H1 (cell line): ENCODE measurements around the gene COQ10B. TPM values are rescaled to one million over a fixed set of nuclear protein-coding genes. Genes with fewer than 3 reads are reported as not detected.

ENCODE experiments used
- CTCF ChIA-PET: fragments of 300-600 bp; sonication (Branson Sonifier 250); formaldehyde crosslinking; loops from one replicate; lab custom pipeline; 2021; ENCODE audit not compliant: partially characterized antibody; lab: Charles Lee
- POLR2A ChIA-PET: fragments of 300-600 bp; sonication (Branson Sonifier 250); formaldehyde crosslinking; loops from one replicate; lab custom pipeline; 2021; ENCODE audit warnings: inconsistent platforms; ENCODE audit not compliant: partially characterized antibody; lab: Charles Lee
- DNase-seq, 2 experiments: peaks; one replicate each; pipeline versions ENCODE4 v3.0.0 to v3.0.0-alpha.2; 2010 to 2022; ENCODE audit warnings: low spot score in 2 of 2, low read depth in 1 of 2, mixed read lengths in 1 of 2
- FAIRE-seq: peaks from 2 replicates; lab custom pipeline; 2011; peaks lifted over from hg19 to GRCh38; lab: Jason Lieb, UNC
- H2AFZ ChIP-seq: 2 replicates; pipeline ENCODE4 v1.8.1; 2012; ENCODE audit warnings: low read length, inconsistent platforms
- H2AK5ac ChIP-seq: 2 replicates; pipeline ENCODE4 v1.6.1; 2013; ENCODE audit warnings: low read depth, low read length
- H2BK120ac ChIP-seq: replicated peaks from 2 replicates; pipeline ENCODE3; 2013; ENCODE audit warnings: low read depth, low read length, inconsistent platforms
- H2BK12ac ChIP-seq: 2 replicates; pipeline ENCODE4 v1.6.1; 2013; ENCODE audit warnings: low read depth, low read length
- H2BK15ac ChIP-seq: 2 replicates; pipeline ENCODE4 v1.6.1; 2013; ENCODE audit warnings: low read length
- H2BK20ac ChIP-seq: 2 replicates; pipeline ENCODE4 v1.6.1; 2013; ENCODE audit warnings: low read length
- H2BK5ac ChIP-seq: 2 replicates; pipeline ENCODE4 v1.6.1; 2013; ENCODE audit warnings: low read depth, low read length
- H3K14ac ChIP-seq: 2 replicates; pipeline ENCODE4 v1.6.1; 2013; ENCODE audit warnings: inconsistent platforms; ENCODE audit not compliant: insufficient read length
- H3K18ac ChIP-seq: 2 replicates; pipeline ENCODE4 v1.6.1; 2013; ENCODE audit warnings: low read length; ENCODE audit errors: extremely low read depth
- H3K23ac ChIP-seq: 2 replicates; pipeline ENCODE4 v1.6.1; 2013; ENCODE audit warnings: inconsistent platforms; ENCODE audit not compliant: insufficient read length
- H3K23me2 ChIP-seq: 2 replicates; pipeline ENCODE4 v1.6.1; 2013; ENCODE audit warnings: low read depth, low read length
- H3K27ac ChIP-seq: 2 replicates; pipeline ENCODE4 v1.6.1; 2011; ENCODE audit warnings: low read depth, low read length, inconsistent platforms
- H3K27me3 ChIP-seq, 4 experiments: replicated peaks in 1 of 4; 1 replicate in 1 of 4; 2 replicates in 3 of 4; pipeline versions ENCODE4 v1.6.1 to v1.8.1; 2011 to 2013; ENCODE audit warnings: low read length in 3 of 4, mild to moderate bottlenecking in 3 of 4, inconsistent platforms in 2 of 4, mixed read lengths in 2 of 4, moderate library complexity in 1 of 4; ENCODE audit not compliant: control insufficient read depth in 3 of 4, insufficient read depth in 3 of 4; ENCODE audit errors: extremely low read depth in 1 of 4
- H3K36me3 ChIP-seq, 4 experiments: 2 replicates each; pipeline versions ENCODE4 v1.6.1 to v1.8.1; 2011 to 2013; ENCODE audit warnings: mild to moderate bottlenecking in 4 of 4, low read length in 3 of 4, moderate library complexity in 2 of 4, control low read depth in 1 of 4, inconsistent platforms in 1 of 4; ENCODE audit not compliant: insufficient read depth in 4 of 4, control insufficient read depth in 2 of 4
- H3K4ac ChIP-seq: replicated peaks from 2 replicates; pipeline ENCODE3; 2013; ENCODE audit warnings: low read length, low read depth, mixed read lengths, inconsistent platforms; ENCODE audit not compliant: insufficient read length
- H3K4me1 ChIP-seq, 4 experiments: replicated peaks in 1 of 4; 1 replicate in 1 of 4; 2 replicates in 3 of 4; pipeline versions ENCODE4 v1.6.1 to v1.8.1; 2011 to 2013; ENCODE audit warnings: low read length in 3 of 4, inconsistent platforms in 2 of 4, mixed read lengths in 1 of 4; ENCODE audit not compliant: insufficient read depth in 4 of 4, control insufficient read depth in 3 of 4
- H3K4me2 ChIP-seq, 2 experiments: 2 replicates each; pipeline versions ENCODE4 v1.6.1 to v1.8.1; 2011 to 2013; ENCODE audit warnings: low read depth in 2 of 2, low read length in 2 of 2, control low read depth in 1 of 2, inconsistent platforms in 1 of 2, mild to moderate bottlenecking in 1 of 2; ENCODE audit not compliant: insufficient read depth in 1 of 2
- H3K4me3 ChIP-seq, 4 experiments: fragments of 200-600, 300-600 bp in 1 of 4; sonication (generic), shearing (Covaris generic), sonication (Bioruptor Twin) in 1 of 4; 2 replicates each; pipeline versions ENCODE4 v1.5.1 to v1.8.1; 2011 to 2016; ENCODE audit warnings: low read length in 4 of 4, low read depth in 3 of 4, control low read depth in 2 of 4, inconsistent platforms in 2 of 4, mild to moderate bottlenecking in 2 of 4, mixed read lengths in 1 of 4, moderate library complexity in 1 of 4; ENCODE audit not compliant: insufficient read depth in 2 of 4; ENCODE audit errors: extremely low read depth in 1 of 4
- H3K56ac ChIP-seq: replicated peaks from 2 replicates; pipeline ENCODE3; 2013; ENCODE audit warnings: low read depth, mild to moderate bottlenecking, mixed read lengths, low read length, inconsistent platforms; ENCODE audit not compliant: insufficient read length
- H3K79me1 ChIP-seq: 2 replicates; pipeline ENCODE4 v1.6.1; 2013; ENCODE audit warnings: low read depth, low read length, control low read depth
- H3K79me2 ChIP-seq, 2 experiments: 2 replicates each; pipeline versions ENCODE4 v1.6.1 to v1.8.1; 2012 to 2013; ENCODE audit warnings: low read length in 2 of 2, mild to moderate bottlenecking in 2 of 2, inconsistent platforms in 1 of 2; ENCODE audit not compliant: insufficient read depth in 2 of 2, control insufficient read depth in 1 of 2
- H3K9ac ChIP-seq, 4 experiments: replicated peaks in 1 of 4; 1 replicate in 1 of 4; 2 replicates in 3 of 4; pipeline versions ENCODE4 v1.6.1 to v1.8.1; 2011 to 2013; ENCODE audit warnings: low read depth in 3 of 4, low read length in 3 of 4, control low read depth in 2 of 4, mild to moderate bottlenecking in 2 of 4, moderate library complexity in 2 of 4, inconsistent platforms in 1 of 4; ENCODE audit errors: extremely low read depth in 1 of 4
- H3K9me3 ChIP-seq, 2 experiments: 2 replicates each; pipeline versions ENCODE4 v1.6.1 to v1.8.1; 2012 to 2013; ENCODE audit warnings: mild to moderate bottlenecking in 2 of 2, moderate library complexity in 2 of 2, control low read depth in 1 of 2, inconsistent platforms in 1 of 2, low read depth in 1 of 2, low read length in 1 of 2, mixed read lengths in 1 of 2; ENCODE audit not compliant: insufficient read depth in 2 of 2
- H4K20me1 ChIP-seq, 2 experiments: replicated peaks in 1 of 2; 2 replicates each; pipeline versions ENCODE3 to v1.8.1; 2011 to 2013; ENCODE audit warnings: inconsistent platforms in 2 of 2, low read length in 2 of 2, mild to moderate bottlenecking in 1 of 2; ENCODE audit not compliant: insufficient read depth in 2 of 2, control insufficient read depth in 1 of 2
- H4K5ac ChIP-seq: 2 replicates; pipeline ENCODE4 v1.6.1; 2013; ENCODE audit warnings: low read length, low read depth, mixed read lengths, inconsistent platforms; ENCODE audit not compliant: insufficient read length
- H4K8ac ChIP-seq: 2 replicates; pipeline ENCODE4 v1.8.0; 2013; ENCODE audit warnings: mild to moderate bottlenecking, moderate library complexity, low read length, inconsistent platforms; ENCODE audit not compliant: insufficient read depth; ENCODE audit errors: extremely low read depth
- H4K91ac ChIP-seq: replicated peaks from 2 replicates; pipeline ENCODE3; 2013; ENCODE audit warnings: low read length, mixed read lengths, inconsistent platforms; ENCODE audit not compliant: insufficient read length
- CREB1 ChIP-seq: IDR thresholded peaks from 2 replicates; pipeline ENCODE4 v1.6.1; 2012; ENCODE audit warnings: inconsistent platforms
- JUN ChIP-seq: IDR thresholded peaks from 2 replicates; pipeline ENCODE4 v1.6.1; 2011; ENCODE audit warnings: low read depth, mild to moderate bottlenecking, improper control_type of control experiment, low read length
- RAD21 ChIP-seq, 2 experiments: IDR thresholded peaks in 1 of 2; conservative IDR thresholded peaks in 1 of 2; 2 replicates each; pipeline ENCODE4 v1.6.1; 2011; ENCODE audit warnings: low read depth in 2 of 2, low read length in 2 of 2, improper control_type of control experiment in 1 of 2, inconsistent platforms in 1 of 2, mild to moderate bottlenecking in 1 of 2, moderate library complexity in 1 of 2
- RFX5 ChIP-seq: IDR thresholded peaks from 2 replicates; pipeline ENCODE4 v1.6.1; 2011; ENCODE audit warnings: low read depth, low read length, improper control_type of control experiment, borderline replicate concordance
- SIN3A ChIP-seq, 2 experiments: IDR thresholded peaks in 1 of 2; conservative IDR thresholded peaks in 1 of 2; 2 replicates each; pipeline ENCODE4 v1.6.1; 2011 to 2012; ENCODE audit warnings: low read length in 2 of 2, improper control_type of control experiment in 1 of 2, low read depth in 1 of 2, mild to moderate bottlenecking in 1 of 2
- SIX5 ChIP-seq: IDR thresholded peaks from 2 replicates; pipeline ENCODE4 v1.6.1; 2011; ENCODE audit warnings: mild to moderate bottlenecking, low read depth, low read length
- SP1 ChIP-seq: IDR thresholded peaks from 2 replicates; pipeline ENCODE4 v1.6.1; 2011; ENCODE audit warnings: low read depth, low read length
- WGBS, 2 experiments: shearing (Covaris generic) in 1 of 2; methylation state at CpG; one replicate each; pipeline versions ENCODE4 v1.1.6 to v1.1.7; 2013 to 2015; ENCODE audit warnings: low lambda C conversion rate in 2 of 2, mixed read lengths in 2 of 2, inconsistent platforms in 1 of 2, low coverage in 1 of 2, missing lambda C conversion rate in 1 of 2; ENCODE audit not compliant: insufficient replicate concordance in 2 of 2, insufficient coverage in 1 of 2, insufficient read length in 1 of 2; ENCODE audit errors: extremely low coverage in 1 of 2, missing lambda C conversion rate in 1 of 2; 5-methylcytosine and 5-hydroxymethylcytosine counted together
- polyA plus RNA-seq, 7 experiments: library from polyadenylated mRNA; depleted of rRNA in 3 of 7; stranded (reverse) in 5 of 7; unstranded in 2 of 7; fragments of >200 nt in 5 of 7; fragments of 200-250 nt in 2 of 7; gene quantifications; 1 replicate in 5 of 7; 2 replicates in 1 of 7; 4 replicates in 1 of 7; pipeline versions ENCODE4 v1.2.1 to v1.2.3, GENCODE V29; 2011 to 2013; ENCODE audit warnings: missing spikeins in 2 of 7, mixed read lengths in 2 of 7
- total RNA-seq: library from RNA; stranded (reverse); fragmentation: NEBNext Ultra II Directional; extraction: Animal tissue kit (Norgen Biotek cat#: 25700); gene quantifications from 2 replicates; pipeline ENCODE4 v1.2.1, GENCODE V29; 2021

Gene COQ10B
- total and polyA plus RNA-seq, 2 of the 8 experiments (the other 6 are each of a cell fraction or from before 2014, with no cell fraction given), result 1.9 to 17.3 TPM

DNA sequence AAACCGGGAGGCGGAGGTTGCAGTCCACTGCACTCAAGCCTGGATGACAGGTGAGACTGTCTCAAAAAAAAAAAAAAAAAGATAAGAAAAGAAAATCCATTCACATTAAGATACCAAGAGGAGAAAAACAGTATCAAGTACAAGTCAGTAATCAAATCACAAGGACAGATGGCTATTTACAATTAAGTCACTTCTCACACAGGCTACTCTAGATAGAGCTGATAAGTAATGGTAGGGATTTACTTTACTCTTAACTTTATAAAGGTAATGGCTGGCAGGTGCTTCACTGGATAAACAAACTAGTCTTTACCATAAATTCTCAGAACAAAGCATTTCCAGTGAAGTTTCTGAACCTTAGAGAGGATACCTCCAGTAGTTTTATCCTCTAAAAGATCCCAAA, 30.0 kb upstream of the COQ10B start:
- H3K4me2 ChIP-seq, result no peak overlapping the region
- H4K8ac ChIP-seq, result no peak overlapping the region
- H2BK5ac ChIP-seq, result no peak overlapping the region
- no peak overlapping the region for H2BK15ac ChIP-seq
- 100% methylated on average over 2 of the region's 2 CpGs; no CpG with 5 or more reads in 1 of the 2 experiments for WGBS, 2 experiments
- no peak overlapping the region for H3K14ac ChIP-seq
- H3K4ac ChIP-seq, result no peak overlapping the region
- TF ChIP-seq SP1 (no peak), CREB1 (no peak), JUN (no peak), RAD21 (IDR thresholded peaks at IDR 0.05 in 1 of 2, conservative IDR thresholded peaks at IDR 0.05 in 1 of 2; ENCODE audit: low read depth in 2 of 2, low read length in 2 of 2) (no peak), SIX5 (no peak), RFX5 (no peak), SIN3A (conservative IDR thresholded peaks at IDR 0.05 in 1 of 2, IDR thresholded peaks at IDR 0.05 in 1 of 2; ENCODE audit: low read depth in 1 of 2, low read length in 2 of 2) (no peak)
- peaks cover 2% of the 10 kb centered on the region; the same call in 1 of the 2 replicates for H3K79me1 ChIP-seq
- no peak overlapping the region for H2BK120ac ChIP-seq
- H4K20me1 ChIP-seq, result peaks cover 17 to 27% of the 10 kb centered on the region in 2 experiments
- H2BK20ac ChIP-seq, result no peak overlapping the region
- POLR2A ChIA-PET, result interaction anchor here (1.0 to 2.0 kb wide), 5 partner anchors 10 to 70 kb away, joined by 3 to 12 read pairs (median 3); partner anchors contain the start of gene SF3B1
- peaks cover 0 to 3% (median under 1%) of the 10 kb centered on the region in 4 experiments; a peak in 2 of 7 replicates for H3K4me1 ChIP-seq
- no peak overlapping the region for H3K23ac ChIP-seq
- no peak for FAIRE-seq
- no peak for DNase-seq
- H3K36me3 ChIP-seq, result peaks cover 18 to 56% (median 36%) of the 10 kb centered on the region in 4 experiments
- H2BK12ac ChIP-seq, result no peak overlapping the region
- no peaks in the 10 kb centered on the region for H3K9me3 ChIP-seq
- H3K23me2 ChIP-seq, result no peaks in the 10 kb centered on the region
- no peaks in the 10 kb centered on the region for H3K27me3 ChIP-seq
- H2AK5ac ChIP-seq, result no peak overlapping the region
- no peak overlapping the region for H3K56ac ChIP-seq
- H3K9ac ChIP-seq, result no peak overlapping the region
- H3K4me3 ChIP-seq, result no peak overlapping the region
- H3K79me2 ChIP-seq, result peaks cover 37 to 81% of the 10 kb centered on the region in 2 experiments
- no peak overlapping the region for H2AFZ ChIP-seq
- H3K18ac ChIP-seq, result no peak overlapping the region
- no peak overlapping the region for H4K5ac ChIP-seq
- H3K27ac ChIP-seq, result no peak overlapping the region
- no peak overlapping the region for H4K91ac ChIP-seq
- CTCF ChIA-PET, result interaction anchor here (1.2 kb wide), 1 partner anchor 309 kb away, joined by 4 read pairs; no protein-coding TSS in a partner anchor
